HG03558 (cell line): ENCODE results near the gene ANKRD62.

Experiments
- ATAC-seq: cut with Tn5 transposase; IDR thresholded peaks from one replicate; pipeline ENCODE4 v1.9.1; 2021; ENCODE audit warnings: moderate number of reproducible peaks; ENCODE audit not compliant: unreplicated experiment; ENCODE audit errors: extremely low read depth

The ANKRD62 gene

GRCh38 chr18:12162786-12163185 lies 69.1 kb downstream of the ANKRD62 start:
- ATAC-seq: no peak

GRCh38 chr18:12165038-12165768 lies 71.6 kb downstream of the ANKRD62 start:
- ATAC-seq: no peak
